Measurements from ENCODE around the gene RUVBL1.

- no peak for TF ChIP-seq CTCF (IDR thresholded peaks at IDR 0.05)
- TF ChIP-seq POLR2A (IDR thresholded peaks at IDR 0.05): no peak
These were observed 26.0 kb upstream of the RUVBL1 start for GRCh38 chr3:128149650-128150049.
